GM18519 (cell line): ENCODE results near the gene GAB2.

Experiments used
- ATAC-seq: cut with Tn5 transposase; IDR thresholded peaks from one replicate; pipeline ENCODE4 v1.9.1; 2021; ENCODE audit warnings: mild to moderate bottlenecking, moderate library complexity; ENCODE audit not compliant: unreplicated experiment, low FRiP score

GAB2 gene

GRCh38 chr11:78405805-78406204 is 11.8 kb downstream of the GAB2 start:
- ATAC-seq = no peak

- no peak for ATAC-seq
Observed at GRCh38 chr11:78403781-78404180, 13.8 kb downstream of the GAB2 start.

GRCh38 chr11:78402847-78403246 is 14.8 kb downstream of the GAB2 start:
- ATAC-seq = no peak

- ATAC-seq = no peak
Observed at GRCh38 chr11:78400702-78401101, 16.9 kb downstream of the GAB2 start.

- ATAC-seq = no peak
Observed at GRCh38 chr11:78400116-78400515, 17.5 kb downstream of the GAB2 start.

- no peak for ATAC-seq
Observed at GRCh38 chr11:78399136-78399535, 18.5 kb downstream of the GAB2 start.

- no peak for ATAC-seq
Observed at GRCh38 chr11:78398715-78399114, 18.9 kb downstream of the GAB2 start.

- ATAC-seq = peak; percentile 58
Observed at GRCh38 chr11:78397398-78397797, 20.2 kb downstream of the GAB2 start.

GRCh38 chr11:78395597-78395996 is 22.0 kb downstream of the GAB2 start:
- ATAC-seq = no peak

- no peak for ATAC-seq
Observed at GRCh38 chr11:78392854-78393253, 24.8 kb downstream of the GAB2 start.

- ATAC-seq = no peak
Observed at GRCh38 chr11:78391424-78391823, 26.2 kb downstream of the GAB2 start.

- ATAC-seq = no peak
Observed at GRCh38 chr11:78390809-78391208, 26.8 kb downstream of the GAB2 start.

- ATAC-seq = no peak
Observed at GRCh38 chr11:78386215-78386941, 31.2 kb downstream of the GAB2 start.

- ATAC-seq = no peak
Observed at GRCh38 chr11:78385205-78385604, 32.4 kb downstream of the GAB2 start.

GRCh38 chr11:78384231-78384630 is 33.4 kb downstream of the GAB2 start:
- ATAC-seq = no peak

GRCh38 chr11:78381865-78382264 is 35.8 kb downstream of the GAB2 start:
- no peak for ATAC-seq

- ATAC-seq = no peak
Observed at GRCh38 chr11:78380615-78381051, 37.0 kb downstream of the GAB2 start.

- ATAC-seq = peak; percentile 44
Observed at GRCh38 chr11:78379039-78379670, 38.5 kb downstream of the GAB2 start.

- ATAC-seq = no peak
Observed at GRCh38 chr11:78377625-78378418, 39.8 kb downstream of the GAB2 start.

GRCh38 chr11:78376858-78377257 is 40.8 kb downstream of the GAB2 start:
- no peak for ATAC-seq

- no peak for ATAC-seq
Observed at GRCh38 chr11:78374917-78375316, 42.7 kb downstream of the GAB2 start.
